GM23248 (cell line): ENCODE data around the gene MGMT. TPM values are rescaled to one million over a fixed set of nuclear protein-coding genes. Genes with fewer than 3 reads are reported as not detected.

Experiments
- DNase-seq: peaks from one replicate; pipeline ENCODE4 v3.0.0-alpha.2; 2015
- H2AFZ ChIP-seq: fragments of 200-600 bp; sonication (generic); 2 replicates; pipeline ENCODE4 v1.6.1; 2016; ENCODE audit warnings: antibody characterized with exemption
- H3F3A ChIP-seq: fragments of 200-600 bp; sonication (generic); 2 replicates; pipeline ENCODE4 v1.6.1; 2016; ENCODE audit warnings: mild to moderate bottlenecking, antibody characterized with exemption, mixed run types; ENCODE audit not compliant: insufficient read depth
- H3K27ac ChIP-seq: fragments of 200-600 bp; sonication (generic); 2 replicates; pipeline ENCODE4 v1.5.1; 2016; ENCODE audit warnings: mild to moderate bottlenecking
- H3K27me3 ChIP-seq: fragments of 200-600 bp; sonication (generic); replicated peaks from 2 replicates; pipeline ENCODE4 v1.6.1; 2016; ENCODE audit warnings: mild to moderate bottlenecking; ENCODE audit not compliant: insufficient read depth
- H3K36me3 ChIP-seq: fragments of 200-600 bp; sonication (generic); 2 replicates; pipeline ENCODE4 v1.6.1; 2016; ENCODE audit warnings: low read depth, mild to moderate bottlenecking
- H3K4me1 ChIP-seq: fragments of 200-600 bp; sonication (generic); 2 replicates; pipeline ENCODE4 v1.6.1; 2016; ENCODE audit warnings: mild to moderate bottlenecking; ENCODE audit not compliant: insufficient read depth
- H3K4me2 ChIP-seq: fragments of 200-600 bp; sonication (generic); one replicate; pipeline ENCODE4 v1.6.1; 2016; ENCODE audit warnings: mild to moderate bottlenecking; ENCODE audit not compliant: unreplicated experiment
- H3K4me3 ChIP-seq: fragments of 200-600 bp; sonication (generic); 2 replicates; pipeline ENCODE4 v1.5.1; 2016; ENCODE audit warnings: mild to moderate bottlenecking
- H3K79me2 ChIP-seq: fragments of 200-600 bp; sonication (generic); 2 replicates; pipeline ENCODE4 v1.6.1; 2016; ENCODE audit warnings: mild to moderate bottlenecking; ENCODE audit not compliant: insufficient read depth
- H3K9ac ChIP-seq: fragments of 200-600 bp; sonication (generic); 2 replicates; pipeline ENCODE4 v1.6.1; 2016; ENCODE audit warnings: mild to moderate bottlenecking
- H3K9me2 ChIP-seq: fragments of 200-600 bp; sonication (generic); 2 replicates; pipeline ENCODE4 v1.6.1; 2016; ENCODE audit warnings: mixed run types, mild to moderate bottlenecking, moderate library complexity; ENCODE audit not compliant: insufficient read depth
- H3K9me3 ChIP-seq: fragments of 200-600 bp; sonication (generic); one replicate; pipeline ENCODE4 v1.6.1; 2017; ENCODE audit warnings: low read depth
- H4K20me1 ChIP-seq: fragments of 200-600 bp; sonication (generic); 2 replicates; pipeline ENCODE4 v1.6.0; 2016; ENCODE audit not compliant: insufficient read depth
- EZH2 ChIP-seq: fragments of 200-600 bp; sonication (generic); IDR thresholded peaks from 2 replicates; pipeline ENCODE4 v1.6.1; 2018; ENCODE audit warnings: antibody characterized with exemption, mild to moderate bottlenecking; ENCODE audit not compliant: insufficient read depth, poor library complexity, severe bottlenecking
- EZH2phosphoT487 ChIP-seq: fragments of 200-600 bp; sonication (generic); IDR thresholded peaks from 2 replicates; pipeline ENCODE4 v1.6.1; 2018; ENCODE audit warnings: antibody characterized with exemption, moderate library complexity, mild to moderate bottlenecking, low read depth; ENCODE audit not compliant: insufficient read depth
- WGBS, 2 experiments: methylation state at CpG; one replicate each; pipeline ENCODE4 v1.1.6; 2015 to 2017; ENCODE audit warnings: low lambda C conversion rate in 2 of 2, low coverage in 1 of 2; ENCODE audit errors: missing lambda C conversion rate in 2 of 2; 5-methylcytosine and 5-hydroxymethylcytosine counted together
- in situ Hi-C: fragments of 300-500 bp; cut with MboI; formaldehyde crosslinking; loops from 2 replicates; pipeline ENCODE4 v1.15.0; 2020
- polyA plus RNA-seq: library from polyadenylated mRNA; unstranded; fragments of >200 nt; fragmentation: Nextera tagmentation; extraction: Ambion mirVana; gene quantifications from 2 replicates; pipeline ENCODE4 v1.2.1, GENCODE V29; 2016
- total RNA-seq: library from RNA; depleted of rRNA; stranded (reverse); fragments of >200 nt; shearing (Covaris generic); gene quantifications from 2 replicates; pipeline ENCODE4 v1.2.3, GENCODE V29; 2014

The MGMT gene
- total and polyA plus RNA-seq, 2 experiments from 2014 or later = 28.5 to 35.1 TPM

DNA sequence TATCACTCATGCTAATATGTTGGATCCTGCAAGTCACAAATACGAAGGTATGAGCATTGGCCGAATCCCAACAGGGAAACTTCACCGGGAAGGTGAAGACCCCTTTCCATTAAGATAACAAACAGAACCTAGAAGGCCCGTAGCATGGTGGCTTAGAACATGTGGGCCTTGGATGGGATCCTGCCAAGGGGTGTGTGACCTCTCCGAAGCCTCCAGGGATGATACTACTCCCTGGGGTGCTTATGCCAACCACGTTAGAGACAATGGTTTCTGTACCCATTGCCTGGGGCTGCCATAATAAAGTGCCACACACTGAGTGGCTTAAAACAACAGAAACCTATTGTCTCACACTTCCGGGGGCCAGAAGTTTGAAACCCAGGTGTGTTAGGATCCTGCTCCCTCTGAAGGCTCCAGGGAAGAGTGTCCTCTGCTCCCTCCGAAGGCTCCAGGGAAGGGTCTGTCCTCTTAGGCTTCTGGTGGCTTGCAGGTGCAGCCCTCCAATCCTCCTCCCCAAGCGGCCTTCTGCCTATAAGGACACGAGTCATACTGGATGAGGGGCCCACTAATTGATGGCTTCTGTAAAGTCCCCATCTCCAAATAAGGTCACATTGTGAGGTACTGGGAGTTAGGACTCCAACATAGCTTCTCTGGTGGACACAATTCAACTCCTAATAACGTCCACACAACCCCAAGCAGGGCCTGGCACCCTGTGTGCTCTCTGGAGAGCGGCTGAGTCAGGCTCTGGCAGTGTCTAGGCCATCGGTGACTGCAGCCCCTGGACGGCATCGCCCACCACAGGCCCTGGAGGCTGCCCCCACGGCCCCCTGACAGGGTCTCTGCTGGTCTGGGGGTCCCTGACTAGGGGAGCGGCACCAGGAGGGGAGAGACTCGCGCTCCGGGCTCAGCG is 992 bp upstream of the MGMT start:
- Histone ChIP-seq H2AFZ (peak overlapping the region; percentile 98), H3K9me2 (no peaks in the 10 kb centered on the region), H3K79me2 (peaks cover 5% of the 10 kb centered on the region; the same call in 1 of the 2 replicates), H3K27ac (0 out of 2 replicates have a peak overlapping the region, but pooled peaks have one; percentile 20), H3K9ac (peak overlapping the region; percentile 80), H4K20me1 (no peaks in the 10 kb centered on the region), H3K36me3 (no peaks in the 10 kb centered on the region), H3K4me2 (peak overlapping the region; percentile 80), H3F3A (no peaks in the 10 kb centered on the region), H3K27me3 (no peaks in the 10 kb centered on the region), H3K9me3 (no peaks in the 10 kb centered on the region), H3K4me3 (peak overlapping the region; percentile 82), H3K4me1 (0 out of 2 replicates have a peak, but pooled peaks cover 5% of the 10 kb centered on the region)
- TF ChIP-seq EZH2phosphoT487 (no peak), EZH2 (no peak)
- in situ Hi-C loops = no loop called here
- peak; percentile 24 for DNase-seq
- 63 to 73% methylated on average over 18 to 21 of the region's 21 CpGs for WGBS, 2 experiments

DNA sequence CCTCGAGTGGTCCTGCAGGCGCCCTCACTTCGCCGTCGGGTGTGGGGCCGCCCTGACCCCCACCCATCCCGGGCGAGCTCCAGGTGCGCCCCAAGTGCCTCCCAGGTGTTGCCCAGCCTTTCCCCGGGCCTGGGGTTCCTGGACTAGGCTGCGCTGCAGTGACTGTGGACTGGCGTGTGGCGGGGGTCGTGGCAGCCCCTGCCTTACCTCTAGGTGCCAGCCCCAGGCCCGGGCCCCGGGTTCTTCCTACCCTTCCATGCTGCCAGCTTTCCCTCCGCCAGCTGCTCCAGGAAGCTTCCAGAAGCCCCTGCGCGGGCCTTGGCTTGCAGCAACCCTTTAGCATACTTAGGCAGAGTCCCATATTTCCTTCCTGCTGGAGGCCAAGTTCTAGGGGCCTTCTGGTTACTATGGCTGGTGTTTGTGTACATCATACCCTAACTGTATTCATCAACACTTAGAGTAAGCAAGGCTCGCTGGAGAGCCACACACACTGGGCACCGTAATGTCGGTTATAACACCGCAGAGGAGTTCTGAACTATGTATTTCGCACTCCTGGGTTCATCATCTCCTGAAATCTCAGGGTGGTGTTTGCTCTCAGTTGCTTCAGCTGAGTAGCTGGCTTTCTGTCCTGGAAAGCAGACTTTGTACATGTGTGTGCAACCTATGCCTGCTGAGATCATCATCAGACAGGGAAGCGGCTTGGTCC is 471 bp downstream of the MGMT start:
- in situ Hi-C loops = no loop called here
- TF ChIP-seq EZH2 (no peak), EZH2phosphoT487 (no peak)
- H3K9ac ChIP-seq = peak overlapping the region; percentile 81

DNA sequence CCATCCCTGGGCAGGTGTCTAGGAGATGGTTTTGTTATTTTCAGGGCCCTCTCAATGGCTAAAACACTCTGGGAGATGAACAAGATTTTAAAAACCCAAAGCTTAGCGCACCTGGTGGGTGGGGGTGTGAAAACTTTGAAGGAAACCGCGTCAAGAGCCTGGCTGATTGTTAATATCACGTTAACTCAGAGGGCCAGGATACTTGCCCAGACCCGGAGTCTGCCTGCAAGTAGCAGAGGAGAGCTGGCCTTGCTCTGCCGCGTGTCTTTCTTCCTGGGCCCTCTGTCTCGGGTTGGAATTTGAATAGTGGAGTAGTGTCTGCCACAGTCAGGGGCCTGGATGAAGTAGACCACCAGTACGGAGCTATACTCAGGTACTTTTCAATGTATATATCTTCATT is 1.1 kb downstream of the MGMT start:
- WGBS, 2 experiments = 86 to 95% methylated on average over 9 of the region's 9 CpGs
- Histone ChIP-seq H3F3A (no peaks in the 10 kb centered on the region), H3K27ac (no peak overlapping the region), H3K36me3 (no peaks in the 10 kb centered on the region), H3K9me2 (no peaks in the 10 kb centered on the region), H3K79me2 (peaks cover 5% of the 10 kb centered on the region; the same call in 1 of the 2 replicates), H3K4me3 (no peak overlapping the region), H2AFZ (no peak overlapping the region), H3K9ac (no peak overlapping the region), H4K20me1 (no peaks in the 10 kb centered on the region), H3K4me2 (peak overlapping the region; percentile 84), H3K27me3 (no peaks in the 10 kb centered on the region), H3K4me1 (0 out of 2 replicates have a peak, but pooled peaks cover 5% of the 10 kb centered on the region), H3K9me3 (no peaks in the 10 kb centered on the region)
- in situ Hi-C loops = no loop called here
- no peak for TF ChIP-seq EZH2phosphoT487
- no peak for DNase-seq

More for the DNA sequence above, 471 bp downstream of the MGMT start:
- Histone ChIP-seq H3K9me2 (no peaks in the 10 kb centered on the region), H2AFZ (peak overlapping the region; percentile 89), H3K36me3 (no peaks in the 10 kb centered on the region), H3K79me2 (peaks cover 5% of the 10 kb centered on the region; the same call in 1 of the 2 replicates), H3K27me3 (no peaks in the 10 kb centered on the region), H3F3A (no peaks in the 10 kb centered on the region), H4K20me1 (no peaks in the 10 kb centered on the region), H3K9me3 (no peaks in the 10 kb centered on the region), H3K4me2 (peak overlapping the region; percentile 84), H3K4me3 (peak overlapping the region; percentile 82), H3K4me1 (0 out of 2 replicates have a peak, but pooled peaks cover 5% of the 10 kb centered on the region), H3K27ac (no peak overlapping the region)
- peak; percentile 52 for DNase-seq
- 23 to 25% methylated on average over 22 to 25 of the region's 25 CpGs for WGBS, 2 experiments

DNA sequence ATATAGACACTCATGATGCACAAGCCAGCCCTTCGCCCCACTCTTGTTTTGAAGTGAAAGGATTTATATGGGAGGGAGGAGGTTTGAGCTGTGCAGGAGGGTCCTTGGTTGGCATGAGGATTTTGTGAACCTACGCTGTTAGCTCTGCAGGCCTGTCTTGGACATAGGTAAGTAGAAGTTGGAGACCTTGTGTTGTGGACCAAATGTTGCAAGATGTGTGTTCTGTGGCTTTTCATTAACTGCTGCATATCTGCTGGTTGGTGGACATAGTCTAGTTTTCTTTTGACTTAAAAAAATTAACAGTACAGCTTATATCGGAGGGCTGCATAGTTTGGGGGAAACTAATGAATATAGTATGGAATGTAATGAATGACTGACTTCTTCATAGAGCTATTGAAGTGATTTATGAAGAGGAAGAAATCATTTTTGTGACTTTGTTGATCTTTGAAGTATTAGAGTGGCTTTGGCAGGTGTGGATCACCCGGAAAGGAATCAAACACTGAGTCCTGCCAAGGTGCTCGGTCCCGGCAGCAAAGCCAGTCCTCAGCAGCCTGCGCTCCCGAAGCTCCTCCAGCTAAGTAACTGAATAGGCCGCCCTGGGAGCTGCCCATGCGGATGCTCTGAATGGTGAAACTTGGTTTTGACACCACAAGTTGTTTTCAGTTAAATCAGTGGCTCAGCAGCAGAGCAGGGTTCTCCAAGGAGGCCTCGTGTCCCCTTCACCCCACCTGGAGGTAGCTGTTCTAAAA is 3.2 kb downstream of the MGMT start:
- in situ Hi-C loops = no loop called here

More for the DNA sequence above, 3.2 kb downstream of the MGMT start:
- Histone ChIP-seq H3K4me3 (no peak overlapping the region), H3K4me1 (0 out of 2 replicates have a peak, but pooled peaks cover 5% of the 10 kb centered on the region), H3K4me2 (no peak overlapping the region), H3F3A (no peaks in the 10 kb centered on the region), H3K27ac (no peak overlapping the region), H3K9me3 (no peaks in the 10 kb centered on the region), H3K36me3 (no peaks in the 10 kb centered on the region), H2AFZ (no peak overlapping the region), H3K9me2 (no peaks in the 10 kb centered on the region), H4K20me1 (no peaks in the 10 kb centered on the region), H3K9ac (no peak overlapping the region), H3K27me3 (no peaks in the 10 kb centered on the region), H3K79me2 (peaks cover 5% of the 10 kb centered on the region; the same call in 1 of the 2 replicates)
- WGBS, 2 experiments = 83 to 84% methylated on average over 11 of the region's 11 CpGs
- TF ChIP-seq EZH2 = no peak
- TF ChIP-seq EZH2phosphoT487 = no peak
- DNase-seq = no peak
